Suprapubic skin (tissue), 4 donors: ENCODE data around the gene NLRP13. TPM values are rescaled to one million over a fixed set of nuclear protein-coding genes. Genes with fewer than 3 reads are reported as not detected.

Source experiments
- DNase-seq, 2 donors: peaks; one replicate each; pipeline ENCODE4 v3.0.0-alpha.2; 2019; ENCODE audit warnings: low spot score in 2 of 2
- H3K27ac ChIP-seq: fragments of 200-600 bp; sonication (generic); one replicate; pipeline ENCODE4 v1.5.1; 2019
- H3K27me3 ChIP-seq: fragments of 200-600 bp; sonication (generic); one replicate; pipeline ENCODE4 v1.5.1; 2019
- H3K36me3 ChIP-seq: fragments of 200-600 bp; sonication (generic); one replicate; pipeline ENCODE4 v1.5.1; 2019
- H3K4me1 ChIP-seq: fragments of 200-600 bp; sonication (generic); one replicate; pipeline ENCODE4 v1.5.1; 2019
- H3K4me3 ChIP-seq: fragments of 200-600 bp; sonication (generic); one replicate; pipeline ENCODE4 v1.5.1; 2019; ENCODE audit warnings: mild to moderate bottlenecking
- H3K9me3 ChIP-seq: fragments of 200-600 bp; sonication (generic); one replicate; pipeline ENCODE4 v1.5.1; 2019
- CTCF ChIP-seq, 2 donors: fragments of 200-600 bp in 1 of 2; fragments of 450-650 bp in 1 of 2; sonication (generic) in 1 of 2; IDR thresholded peaks; one replicate each; pipeline ENCODE4 v1.5.1; 2016 to 2019; ENCODE audit warnings: antibody characterized with exemption in 2 of 2, mild to moderate bottlenecking in 1 of 2, moderate library complexity in 1 of 2
- EP300 ChIP-seq: sonication (generic); formaldehyde crosslinking; IDR thresholded peaks from one replicate; pipeline ENCODE4 v1.6.1; 2017; ENCODE audit warnings: antibody characterized with exemption
- POLR2A ChIP-seq, 2 donors: fragments of 450-650 bp; IDR thresholded peaks; one replicate each; pipeline ENCODE4 v1.6.1; 2017; ENCODE audit warnings: antibody characterized with exemption in 2 of 2, mild to moderate bottlenecking in 2 of 2, moderate library complexity in 2 of 2
- POLR2AphosphoS5 ChIP-seq, 3 donors: sonication (generic); formaldehyde crosslinking; IDR thresholded peaks; one replicate each; pipeline ENCODE4 v1.6.1; 2017; ENCODE audit warnings: antibody characterized with exemption in 3 of 3
- WGBS: methylation state at CpG from one replicate; pipeline ENCODE4 v1.1.5; 2018; 5-methylcytosine and 5-hydroxymethylcytosine counted together
- total RNA-seq, 4 donors: library from RNA; depleted of rRNA; stranded (reverse); fragments of >200 nt; gene quantifications; one replicate each; pipeline ENCODE4 v1.1.0, GENCODE V29; 2016

Gene NLRP13
- total RNA-seq, 4 donors from 2014 or later, result not detected

GRCh38 chr19:55855160-55855559 lies 77.0 kb downstream of the NLRP13 start:
- peaks cover 4% of the 10 kb centered on the region for H3K9me3 ChIP-seq
- no peak overlapping the region for H3K4me3 ChIP-seq
- no peaks in the 10 kb centered on the region for H3K4me1 ChIP-seq
- no peak for DNase-seq
- no peak overlapping the region for H3K27ac ChIP-seq
- no peaks in the 10 kb centered on the region for H3K36me3 ChIP-seq
- TF ChIP-seq POLR2AphosphoS5 (IDR thresholded peaks at IDR 0.05), result no peak
- no peak for TF ChIP-seq POLR2A (IDR thresholded peaks at IDR 0.05)
- TF ChIP-seq EP300, result no peak
- no peak for TF ChIP-seq CTCF (IDR thresholded peaks at IDR 0.05)
- H3K27me3 ChIP-seq, result no peaks in the 10 kb centered on the region
- WGBS, result 81% methylated on average over 1 of the region's 1 CpG

Other genes starting within 250 kb of the NLRP13 start
- gene NLRP9, start 193.9 kb downstream of the NLRP13 start, total RNA-seq, result not detected
- not detected for gene RFPL4A, start 173.2 kb downstream of the NLRP13 start, total RNA-seq
- gene RFPL4AL1, start 163.2 kb downstream of the NLRP13 start, total RNA-seq, result not detected
- under 1 TPM in 1 of 4 donors, not detected in 3; 0.26 TPM for gene NLRP11, start 100.3 kb downstream of the NLRP13 start, total RNA-seq
- gene NLRP4, start 95.8 kb downstream of the NLRP13 start, total RNA-seq, result not detected
- gene NLRP8, start 15.5 kb upstream of the NLRP13 start, total RNA-seq, result not detected
- not detected for gene NLRP5, start 54.4 kb upstream of the NLRP13 start, total RNA-seq
- gene ZNF787, start 189.0 kb upstream of the NLRP13 start, total RNA-seq, result 10 to 100 TPM in 3 of 4 donors, 1 to 10 TPM in 1; 9.6 to 16.3 (median 14.3) TPM
- gene ZNF444, start 209.0 kb upstream of the NLRP13 start, total RNA-seq, result 10 to 100 TPM; 12.9 to 34.8 (median 21.2) TPM
- gene GALP, start 243.7 kb upstream of the NLRP13 start, total RNA-seq, result not detected